H1 (cell line): ENCODE results near the gene TRAF3IP3.

Experiments
- CEBPB ChIP-seq: IDR thresholded peaks from 2 replicates; pipeline ENCODE4 v1.6.1; 2012; ENCODE audit warnings: low read depth, low read length
- CTCF ChIP-seq, 3 experiments: IDR thresholded peaks; 1 replicate in 2 of 3; 2 replicates in 1 of 3; pipeline versions ENCODE4 v1.5.1 to v1.6.1; 2011; ENCODE audit warnings: low read length in 3 of 3, mild to moderate bottlenecking in 3 of 3, inconsistent platforms in 2 of 3, low read depth in 1 of 3, moderate library complexity in 1 of 3; ENCODE audit not compliant: insufficient read depth in 1 of 3; ENCODE audit errors: control extremely low read depth in 1 of 3
- HDAC6 ChIP-seq: IDR thresholded peaks from one replicate; pipeline ENCODE4 v1.7.1; 2012; ENCODE audit warnings: low read depth, mild to moderate bottlenecking, inconsistent platforms, low read length, moderate library complexity
- POLR2A ChIP-seq, 2 experiments: IDR thresholded peaks; 1 replicate in 1 of 2; 2 replicates in 1 of 2; pipeline ENCODE4 v1.6.1; 2011; ENCODE audit warnings: low read depth in 2 of 2, low read length in 2 of 2, mild to moderate bottlenecking in 2 of 2; ENCODE audit errors: control extremely low read depth in 1 of 2
- POLR2AphosphoS5 ChIP-seq: IDR thresholded peaks from 2 replicates; pipeline ENCODE4 v1.6.1; 2011; ENCODE audit warnings: low read depth, low read length
- RAD21 ChIP-seq, 2 experiments: IDR thresholded peaks in 1 of 2; conservative IDR thresholded peaks in 1 of 2; 2 replicates each; pipeline ENCODE4 v1.6.1; 2011; ENCODE audit warnings: low read depth in 2 of 2, low read length in 2 of 2, improper control_type of control experiment in 1 of 2, inconsistent platforms in 1 of 2, mild to moderate bottlenecking in 1 of 2, moderate library complexity in 1 of 2
- RFX5 ChIP-seq: IDR thresholded peaks from 2 replicates; pipeline ENCODE4 v1.6.1; 2011; ENCODE audit warnings: low read depth, low read length, improper control_type of control experiment, borderline replicate concordance
- TF ChIP-seq, protein P1 (sequence below): IDR thresholded peaks from 2 replicates; pipeline ENCODE4 v1.6.1; 2012; ENCODE audit warnings: low read length, inconsistent platforms

- TF ChIP-seq CTCF (IDR thresholded peaks at IDR 0.05; ENCODE audit: control extremely low read depth in 1 of 3, insufficient read depth in 1 of 3, low read depth in 1 of 3, low read length in 3 of 3): no peak
- TF ChIP-seq, protein P1, sequence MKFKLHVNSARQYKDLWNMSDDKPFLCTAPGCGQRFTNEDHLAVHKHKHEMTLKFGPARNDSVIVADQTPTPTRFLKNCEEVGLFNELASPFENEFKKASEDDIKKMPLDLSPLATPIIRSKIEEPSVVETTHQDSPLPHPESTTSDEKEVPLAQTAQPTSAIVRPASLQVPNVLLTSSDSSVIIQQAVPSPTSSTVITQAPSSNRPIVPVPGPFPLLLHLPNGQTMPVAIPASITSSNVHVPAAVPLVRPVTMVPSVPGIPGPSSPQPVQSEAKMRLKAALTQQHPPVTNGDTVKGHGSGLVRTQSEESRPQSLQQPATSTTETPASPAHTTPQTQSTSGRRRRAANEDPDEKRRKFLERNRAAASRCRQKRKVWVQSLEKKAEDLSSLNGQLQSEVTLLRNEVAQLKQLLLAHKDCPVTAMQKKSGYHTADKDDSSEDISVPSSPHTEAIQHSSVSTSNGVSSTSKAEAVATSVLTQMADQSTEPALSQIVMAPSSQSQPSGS: no peak
- no peak for TF ChIP-seq HDAC6
- no peak for TF ChIP-seq RFX5
- TF ChIP-seq CEBPB: no peak
- no peak for TF ChIP-seq POLR2A (IDR thresholded peaks at IDR 0.05; ENCODE audit: control extremely low read depth in 1 of 2, low read depth in 2 of 2, low read length in 2 of 2)
- no peak for TF ChIP-seq POLR2AphosphoS5
- TF ChIP-seq RAD21 (IDR thresholded peaks at IDR 0.05 in 1 of 2, conservative IDR thresholded peaks at IDR 0.05 in 1 of 2; ENCODE audit: low read depth in 2 of 2, low read length in 2 of 2): no peak
These were observed 12.7 kb upstream of the TRAF3IP3 start for GRCh38 chr1:209743145-209743482.
